Stimulated activated CD8-positive, alpha-beta memory T cell treated with anti-CD3 and anti-CD28 coated beads, Interleukin-7, amount 100 ng/mL, for 48 hours (primary cell): ENCODE data around the gene PEBP1.

Source experiments
- DNase-seq, 2 donors: peaks; one replicate each; pipeline ENCODE4 v3.0.0-alpha.2; 2020; ENCODE audit warnings: low read depth in 1 of 2; ENCODE audit errors: extremely low read depth in 1 of 2

Gene PEBP1

DNA sequence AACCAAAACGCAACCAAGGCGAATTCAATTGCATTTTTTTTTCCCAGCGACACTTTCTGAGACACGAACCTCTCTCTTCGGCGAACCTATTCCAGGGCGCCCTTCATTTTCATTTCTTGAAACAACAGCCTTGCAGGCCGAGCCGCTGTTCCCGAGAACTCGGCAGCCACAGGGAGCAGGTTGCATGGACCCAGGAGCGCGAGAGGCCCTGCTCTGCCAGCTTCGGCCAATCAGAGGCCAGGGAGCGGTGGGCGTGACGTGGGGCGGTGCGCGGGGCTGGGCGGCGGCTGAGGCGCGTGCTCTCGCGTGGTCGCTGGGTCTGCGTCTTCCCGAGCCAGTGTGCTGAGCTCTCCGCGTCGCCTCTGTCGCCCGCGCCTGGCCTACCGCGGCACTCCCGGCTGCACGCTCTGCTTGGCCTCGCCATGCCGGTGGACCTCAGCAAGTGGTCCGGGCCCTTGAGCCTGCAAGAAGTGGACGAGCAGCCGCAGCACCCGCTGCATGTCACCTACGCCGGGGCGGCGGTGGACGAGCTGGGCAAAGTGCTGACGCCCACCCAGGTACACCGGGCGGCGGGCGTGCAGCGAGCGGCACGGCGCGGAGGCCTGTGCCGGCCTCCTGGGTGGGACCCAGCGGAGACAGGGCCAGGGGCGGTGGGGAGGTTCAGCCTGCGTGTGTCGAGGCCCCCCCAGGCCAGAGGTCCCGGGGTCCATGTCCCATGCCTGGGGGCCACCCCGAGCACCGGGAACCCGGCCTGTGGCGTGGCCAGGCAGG lies at the start of gene PEBP1:
TSS of gene PEBP1 (plus strand) at position 337 of the 771 bp plus-strand sequence. CDS start at position 423, 86 bp downstream.
- peak; percentile 88 to 90 for DNase-seq

DNA sequence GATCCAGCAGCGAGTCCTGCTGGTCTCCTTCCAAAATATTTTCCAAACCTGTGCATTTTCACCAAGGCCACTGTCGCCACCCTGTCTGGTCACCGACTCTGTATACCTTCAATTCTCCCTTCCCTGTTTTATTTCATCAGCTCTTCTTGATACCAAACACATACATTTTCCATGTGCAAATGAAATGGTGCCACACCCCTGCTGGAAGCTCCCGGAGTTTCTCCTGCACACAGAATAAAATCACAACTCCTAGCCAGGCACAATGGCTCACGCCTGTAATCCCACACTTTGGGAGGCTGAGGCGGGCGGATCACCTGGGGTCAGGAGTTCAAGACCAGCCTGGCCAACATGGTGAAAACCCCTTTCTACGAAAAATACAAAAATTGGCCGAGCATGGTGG lies 46.1 kb upstream of the PEBP1 start:
- no peak for DNase-seq

DNA sequence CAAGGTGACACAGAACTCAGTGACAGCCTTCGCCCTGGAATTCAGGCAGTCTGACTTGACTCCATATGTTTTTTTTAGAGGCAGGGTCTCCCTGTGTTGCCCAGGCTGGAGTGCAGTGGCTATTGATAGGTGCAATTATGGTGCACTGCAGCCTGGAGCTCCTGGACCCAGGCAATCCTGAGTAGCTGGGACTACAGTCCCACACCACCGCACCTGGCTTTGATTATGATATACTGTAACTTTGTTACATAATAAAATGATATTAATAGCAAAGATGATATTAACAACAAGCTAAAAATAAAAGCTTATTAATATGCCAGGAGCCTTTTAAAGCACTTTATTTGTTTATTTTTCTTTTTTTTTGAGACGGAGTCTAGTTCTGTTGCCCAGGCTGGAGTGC lies 41.9 kb upstream of the PEBP1 start:
- no peak for DNase-seq

DNA sequence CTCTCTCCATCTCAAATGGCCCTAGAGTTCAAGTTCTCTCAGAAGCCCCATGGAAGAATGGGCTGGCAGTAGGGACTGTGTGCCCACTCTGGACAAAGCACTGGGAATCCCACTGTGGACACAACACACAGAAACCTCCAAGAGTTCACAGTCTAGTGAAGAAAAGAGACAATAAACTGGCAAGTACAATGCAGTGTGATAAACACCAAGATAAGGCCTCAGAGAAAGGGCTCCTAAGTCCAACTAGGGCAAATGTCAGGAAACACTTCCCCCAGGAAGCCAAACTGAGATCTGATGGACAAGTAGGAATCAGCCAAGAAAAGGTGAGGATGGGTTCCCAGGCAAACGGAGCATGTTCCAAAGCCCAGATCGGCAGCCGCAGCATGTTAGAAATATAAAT lies 37.5 kb upstream of the PEBP1 start:
- no peak for DNase-seq

DNA sequence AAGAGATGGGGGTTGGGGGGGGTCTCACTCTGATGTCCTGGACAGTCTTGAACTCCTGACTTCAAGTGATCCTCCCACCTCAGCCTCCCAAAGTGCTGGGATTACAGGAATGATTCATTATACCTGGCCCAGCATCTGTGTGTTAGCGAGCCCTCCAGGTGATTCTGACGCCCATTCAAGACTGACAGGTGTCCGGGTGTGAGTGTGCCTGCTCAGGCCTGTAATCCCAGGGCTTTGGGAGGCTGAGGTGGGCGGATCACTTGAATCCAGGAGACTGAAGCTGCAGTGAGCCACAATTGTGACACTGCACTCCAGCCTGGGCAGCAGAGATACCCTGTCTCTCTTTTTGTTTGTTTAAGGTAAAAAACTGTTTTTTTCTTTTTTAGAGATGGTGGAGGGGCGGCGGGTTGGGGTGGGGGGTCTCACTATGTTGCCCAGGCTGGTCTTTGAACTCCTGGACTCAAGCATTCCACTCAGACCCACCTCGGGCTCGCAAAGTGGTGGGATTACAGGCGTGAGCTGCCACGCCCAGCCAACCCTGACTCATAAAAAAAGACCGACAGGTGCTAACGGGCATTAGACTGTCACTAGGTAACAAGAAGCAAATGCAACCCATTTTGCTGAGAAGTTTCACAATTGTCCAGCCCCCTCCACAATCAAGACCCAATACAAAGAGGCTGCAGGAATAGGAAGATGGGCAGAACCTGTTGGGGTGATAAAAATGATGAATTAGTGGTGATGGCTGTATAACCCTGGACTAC lies 36.8 kb upstream of the PEBP1 start:
- no peak for DNase-seq

DNA sequence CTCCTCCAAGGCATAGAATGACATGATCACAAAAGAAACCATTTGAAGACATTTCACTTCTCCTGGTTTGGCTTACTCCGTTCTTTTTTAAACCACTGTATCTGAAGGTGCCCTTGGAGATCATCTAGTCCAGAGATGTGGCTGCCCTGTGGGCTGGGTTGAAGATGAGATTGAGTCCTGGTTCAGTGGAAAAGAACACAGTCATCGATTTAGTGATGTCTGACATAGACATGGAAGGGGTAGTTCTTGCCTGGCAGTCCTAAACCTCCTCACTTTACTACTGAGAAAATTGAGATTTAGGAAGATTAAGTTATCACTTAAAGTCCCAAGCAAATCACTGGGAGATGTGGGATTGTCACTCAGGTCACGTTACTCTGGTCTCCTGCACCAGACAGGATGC lies 34.9 kb upstream of the PEBP1 start:
- no peak for DNase-seq

DNA sequence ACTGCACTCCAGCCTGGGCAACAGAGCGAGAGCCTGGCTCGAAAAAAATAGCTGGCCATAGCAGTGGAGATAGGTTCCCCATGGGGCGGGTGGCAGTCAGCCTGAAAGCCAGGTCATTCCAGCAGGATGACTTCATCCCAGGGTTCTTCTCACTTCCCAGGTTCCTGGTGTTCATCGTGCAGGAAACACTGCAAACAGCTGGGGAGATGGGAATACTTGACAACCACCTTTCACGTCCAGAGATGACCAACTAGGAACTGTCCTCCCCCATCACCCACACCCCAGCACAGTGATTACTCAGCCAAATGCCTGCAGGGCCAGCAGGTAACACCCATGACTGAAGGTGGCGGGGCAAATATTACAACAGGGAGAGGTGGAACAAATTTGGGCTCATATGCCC lies 33.9 kb upstream of the PEBP1 start:
- DNase-seq, result no peak

DNA sequence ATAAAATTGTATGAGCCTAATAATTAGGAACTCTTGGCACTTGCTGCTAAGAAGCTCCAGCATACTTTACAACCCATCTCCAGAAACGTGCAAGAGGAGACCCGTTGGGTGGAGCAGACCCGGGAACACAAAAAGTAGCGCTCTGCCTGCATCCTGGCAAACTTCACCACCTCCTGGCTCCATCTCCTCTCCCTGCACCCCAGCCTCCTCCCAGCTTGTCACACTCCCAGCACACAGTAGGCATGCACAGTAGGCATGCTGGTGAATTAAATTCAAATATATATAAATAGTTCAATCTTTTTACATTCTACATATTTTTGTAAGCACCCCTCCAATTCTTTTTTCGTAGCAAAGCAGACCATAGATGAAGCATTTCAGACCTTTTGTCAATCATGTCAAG lies 33.3 kb upstream of the PEBP1 start:
- DNase-seq, result no peak

DNA sequence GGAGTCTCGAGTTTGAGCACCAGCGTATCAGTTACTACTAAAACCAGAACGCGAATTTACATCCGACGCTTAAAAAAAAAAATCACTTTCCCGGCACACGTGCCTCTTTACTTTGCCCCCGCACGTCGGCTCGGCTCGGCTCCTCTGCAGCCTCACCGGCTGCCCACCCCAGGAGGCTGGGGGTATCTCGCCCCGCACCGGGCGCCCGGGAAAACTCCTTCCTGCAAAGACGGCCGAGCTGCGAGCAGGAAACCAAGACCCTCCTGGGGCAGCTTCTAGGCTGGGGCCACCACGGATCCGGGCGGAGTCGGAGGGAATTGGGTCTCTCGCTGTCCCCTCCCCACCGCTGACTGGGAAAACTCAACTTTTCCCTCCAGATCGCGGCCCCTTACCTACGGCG lies 32.7 kb upstream of the PEBP1 start:
- no peak for DNase-seq

DNA sequence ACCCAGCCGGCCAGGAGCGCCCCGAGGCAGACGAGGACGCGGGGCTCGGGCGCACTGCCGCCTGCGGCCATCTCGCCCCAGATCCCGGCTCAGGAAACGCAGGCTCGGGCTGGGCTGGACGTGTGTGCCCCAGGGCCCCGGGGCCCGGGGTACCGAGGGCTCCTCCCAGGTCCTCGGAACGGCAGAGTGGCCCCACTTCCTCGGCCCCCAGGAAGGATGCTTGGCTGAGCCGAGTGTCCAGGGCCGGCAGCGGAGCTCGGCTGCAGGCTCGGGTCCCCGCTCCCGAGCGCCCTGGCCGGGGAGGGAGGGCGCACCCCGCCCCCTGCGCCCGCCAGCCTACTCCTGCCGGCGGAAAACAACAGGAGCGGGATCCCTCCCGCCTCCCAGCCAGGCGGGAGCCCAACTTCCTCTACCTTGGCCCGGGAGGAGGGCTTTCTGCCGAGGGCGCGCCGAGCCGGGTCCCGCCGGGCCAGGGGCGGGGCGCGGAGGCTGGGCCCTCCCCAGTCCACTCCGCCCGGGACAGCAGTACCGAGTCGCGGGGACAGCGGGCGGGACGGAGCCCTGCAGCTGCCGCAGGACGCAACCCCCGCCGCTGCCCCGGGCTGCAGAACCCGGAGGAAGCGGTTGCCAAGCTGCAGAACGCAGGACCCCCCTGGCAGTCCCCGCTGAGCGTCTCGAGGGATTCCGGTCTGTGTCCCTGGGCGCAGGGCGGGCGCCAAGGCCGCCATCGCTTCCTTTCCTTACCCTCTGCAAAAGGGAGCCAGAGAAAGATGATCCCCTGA lies 32.1 kb upstream of the PEBP1 start, which contains the start of gene VSIG10:
TSS of gene VSIG10 (minus strand) at position 411 of the 782 bp plus-strand sequence. CDS start at position 71, 340 bp downstream.
- peak in 1 of 2 donors; percentile 1 for DNase-seq

DNA sequence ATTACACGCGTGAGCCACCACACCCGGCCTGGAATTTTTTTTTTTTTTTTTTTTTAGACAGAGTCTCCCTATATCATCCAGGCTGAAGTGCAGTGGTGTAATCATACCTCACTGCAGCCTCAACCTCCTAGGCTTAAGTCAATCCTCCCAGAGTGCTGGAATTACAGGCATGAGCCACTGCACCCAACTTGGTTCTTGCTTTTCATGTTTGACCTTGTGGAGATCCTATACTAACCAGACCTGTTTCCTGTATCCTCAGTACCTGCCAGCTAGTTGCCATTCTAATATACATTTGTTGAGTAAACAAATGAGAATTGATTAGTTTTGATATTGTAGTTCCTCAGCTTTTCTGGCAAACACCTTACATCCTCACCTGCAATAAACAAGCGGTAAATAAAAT lies 28.9 kb upstream of the PEBP1 start:
- DNase-seq, result no peak

DNA sequence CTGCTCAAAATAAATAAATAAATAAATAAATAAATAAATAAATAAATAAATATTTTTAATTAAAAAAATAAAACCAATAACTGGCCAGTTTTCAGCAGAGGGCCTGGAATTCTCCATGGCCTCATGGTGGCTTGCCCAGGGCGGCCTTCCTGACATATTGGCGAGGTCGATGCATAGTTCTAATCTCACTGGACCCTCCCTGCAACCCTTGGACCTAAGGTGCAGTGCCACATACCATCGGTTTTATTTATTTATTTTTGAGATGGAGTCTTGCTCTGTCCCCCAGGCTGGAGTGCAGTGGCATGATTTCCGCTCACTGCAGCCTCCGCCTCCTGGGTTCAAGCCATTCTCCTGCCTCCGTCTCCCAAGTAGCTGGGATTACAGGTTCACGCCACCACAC lies 28.2 kb upstream of the PEBP1 start:
- DNase-seq, result no peak

DNA sequence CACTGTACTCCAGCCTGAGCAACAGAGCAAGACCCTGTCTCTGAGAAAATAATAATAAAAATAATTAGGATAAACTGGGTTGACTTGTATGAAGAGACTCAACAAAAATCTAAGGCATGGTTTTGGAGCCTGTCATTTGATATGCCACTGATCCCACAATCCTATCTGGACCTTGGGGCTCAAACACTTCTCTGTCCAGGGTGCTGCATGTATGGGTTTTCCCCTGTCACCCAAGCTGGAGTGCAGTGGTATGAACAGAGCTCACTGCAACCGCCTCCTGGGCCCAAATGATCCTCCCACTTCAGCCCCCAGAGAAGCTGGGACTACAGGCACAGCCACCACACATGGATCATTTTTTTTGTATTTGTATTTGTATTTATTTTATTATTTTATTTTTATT lies 26.8 kb upstream of the PEBP1 start:
- DNase-seq, result no peak

DNA sequence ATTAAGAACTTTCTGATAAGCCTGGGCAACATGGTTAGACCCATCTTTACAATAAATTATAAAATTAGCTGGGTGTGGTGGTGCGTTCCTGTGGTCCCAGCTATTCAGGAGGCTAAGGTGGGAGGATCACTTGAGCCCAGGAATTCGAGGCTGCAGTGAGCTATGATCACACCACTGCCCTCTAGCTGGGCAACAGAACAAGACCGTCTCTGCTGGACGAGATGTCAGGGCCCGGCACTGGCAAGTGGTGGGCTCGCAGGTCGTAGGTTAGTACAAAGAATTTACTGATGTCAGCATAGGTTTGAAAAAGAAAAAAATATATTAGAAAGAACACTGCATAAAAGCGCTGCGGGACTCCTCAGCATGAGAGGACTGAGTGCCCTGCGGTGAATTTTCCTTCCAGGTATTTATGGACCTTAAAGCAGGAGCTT lies 16.5 kb upstream of the PEBP1 start:
- no peak for DNase-seq

DNA sequence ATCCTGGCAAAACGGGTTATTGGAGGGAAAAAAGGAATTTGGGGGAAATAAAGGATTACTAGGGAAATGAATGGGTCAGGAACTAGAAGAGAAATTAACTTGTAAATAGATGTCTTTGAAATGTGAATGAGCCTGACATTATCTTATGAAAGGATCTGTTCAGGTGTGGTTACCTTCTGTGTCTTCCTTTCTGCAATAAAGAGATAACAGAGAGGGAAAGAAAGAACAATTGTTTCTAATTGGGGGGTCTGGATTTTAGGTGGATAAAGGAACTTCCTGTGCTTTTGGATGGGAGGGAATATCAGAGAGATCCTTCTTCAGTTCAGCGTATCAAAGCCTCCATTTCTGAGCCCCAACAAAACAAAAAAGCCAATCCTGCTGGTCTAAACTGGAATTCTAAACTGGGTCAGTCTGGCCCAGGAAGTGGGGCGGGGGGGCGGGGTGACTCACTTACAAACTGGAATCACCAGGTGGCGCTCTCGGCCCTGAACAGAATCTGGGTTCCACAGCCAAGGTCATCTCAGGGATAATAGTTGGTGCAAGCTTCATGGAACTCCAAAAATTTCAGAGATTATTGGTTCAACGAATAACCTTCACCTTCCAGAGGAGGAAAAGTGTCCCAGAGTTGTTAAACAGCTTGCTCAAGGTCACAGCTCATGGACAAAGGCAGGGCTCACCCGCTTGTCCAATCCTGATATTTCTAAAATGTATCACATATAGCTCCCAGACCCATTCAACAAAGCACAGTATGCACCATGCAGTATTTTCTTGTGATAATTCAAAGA lies 15.2 kb upstream of the PEBP1 start:
- peak; percentile 11 to 18 for DNase-seq

DNA sequence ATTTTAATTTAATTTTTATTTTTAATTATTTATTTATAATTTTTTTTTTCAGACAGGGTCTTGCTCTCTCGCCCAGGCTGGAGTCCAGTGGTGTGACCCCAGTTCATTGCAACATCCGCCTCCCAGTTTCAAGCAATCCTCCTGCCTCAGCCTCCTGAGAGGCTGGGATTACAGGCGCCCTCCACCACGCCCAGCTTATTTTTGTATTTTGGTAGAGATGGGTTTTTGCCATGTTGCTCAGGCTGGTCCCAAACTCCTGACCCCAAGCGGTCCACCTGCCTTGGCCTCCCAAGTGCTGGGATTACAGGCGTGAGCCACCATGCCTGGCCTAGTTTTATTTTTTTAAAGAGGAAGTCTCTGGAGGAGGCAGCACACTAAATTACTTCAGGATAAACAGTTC lies 13.7 kb upstream of the PEBP1 start:
- no peak for DNase-seq

DNA sequence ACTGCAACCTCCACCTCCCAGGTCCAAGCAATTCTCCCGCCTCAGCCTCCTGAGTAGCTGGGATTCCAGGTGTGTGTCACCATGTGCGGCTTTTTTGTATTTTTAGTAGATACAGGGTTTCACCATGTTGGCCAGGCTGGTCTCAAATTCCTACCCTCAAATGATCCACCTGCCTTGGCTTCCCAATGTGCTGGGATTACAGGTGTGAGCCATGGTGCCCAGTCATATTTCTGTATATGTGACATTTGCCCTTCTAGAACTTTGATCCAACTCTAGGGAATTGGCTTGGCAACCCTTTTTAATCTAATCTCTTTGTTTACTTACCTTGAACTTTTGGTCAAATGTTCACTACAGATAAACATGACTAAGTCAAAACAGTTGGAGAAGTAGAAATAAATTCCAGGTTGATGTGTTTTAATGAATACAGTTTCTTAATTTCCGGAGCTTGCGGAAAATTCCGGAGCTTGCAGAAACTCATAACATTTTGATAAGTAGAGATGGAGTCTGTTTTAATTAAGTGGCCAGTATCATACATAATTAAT lies 11.5 kb upstream of the PEBP1 start:
- DNase-seq, result no peak

DNA sequence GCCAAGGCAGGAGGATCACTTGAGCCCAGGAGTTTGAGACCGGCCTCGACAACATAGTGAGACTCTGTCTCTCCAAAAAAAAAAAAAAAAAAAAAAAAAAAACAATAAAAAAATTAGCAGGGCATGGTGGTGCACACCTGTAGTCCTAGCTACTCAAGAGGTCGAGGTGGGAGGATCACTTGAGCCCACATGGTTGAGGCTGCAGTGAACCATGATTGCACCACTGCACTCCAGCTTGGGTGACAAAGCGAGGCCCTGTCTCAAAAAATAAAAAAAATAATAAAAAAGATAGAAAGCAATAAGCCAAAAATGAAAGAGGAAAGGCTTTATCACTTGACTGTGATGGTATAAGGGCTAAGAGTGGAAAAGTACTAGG lies 10.2 kb upstream of the PEBP1 start:
- no peak for DNase-seq

DNA sequence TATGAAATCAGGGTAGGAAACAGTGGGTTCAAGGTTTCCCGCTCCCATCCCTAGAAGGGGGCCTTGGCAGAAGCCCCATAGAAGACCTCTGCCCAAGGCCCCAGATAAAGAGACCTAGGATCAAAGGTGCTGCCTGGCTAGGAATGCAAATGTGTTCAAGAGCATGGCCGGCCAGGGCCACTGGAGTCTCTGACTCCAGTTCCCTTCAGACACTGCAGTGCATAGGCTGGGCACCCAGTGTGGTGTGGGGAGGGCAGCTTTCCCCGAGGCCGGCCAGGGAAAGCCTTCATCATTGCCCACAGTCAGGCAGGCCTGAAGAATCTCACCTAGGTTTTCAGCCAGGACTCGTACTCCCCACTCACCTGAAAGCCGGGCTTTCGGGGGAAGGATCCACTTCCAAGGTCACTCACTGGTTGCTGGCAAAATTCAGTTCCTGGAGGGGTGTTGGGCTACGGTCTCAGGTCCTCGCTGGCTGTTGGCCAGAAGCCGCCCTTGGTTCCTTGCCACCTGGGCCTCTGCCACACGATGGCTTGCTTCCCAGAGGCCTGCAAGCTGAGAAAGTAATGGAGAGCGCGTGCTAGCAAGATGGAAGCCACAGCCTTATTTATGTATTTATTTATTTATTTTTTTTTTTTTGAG lies 9.7 kb upstream of the PEBP1 start:
- DNase-seq, result no peak

DNA sequence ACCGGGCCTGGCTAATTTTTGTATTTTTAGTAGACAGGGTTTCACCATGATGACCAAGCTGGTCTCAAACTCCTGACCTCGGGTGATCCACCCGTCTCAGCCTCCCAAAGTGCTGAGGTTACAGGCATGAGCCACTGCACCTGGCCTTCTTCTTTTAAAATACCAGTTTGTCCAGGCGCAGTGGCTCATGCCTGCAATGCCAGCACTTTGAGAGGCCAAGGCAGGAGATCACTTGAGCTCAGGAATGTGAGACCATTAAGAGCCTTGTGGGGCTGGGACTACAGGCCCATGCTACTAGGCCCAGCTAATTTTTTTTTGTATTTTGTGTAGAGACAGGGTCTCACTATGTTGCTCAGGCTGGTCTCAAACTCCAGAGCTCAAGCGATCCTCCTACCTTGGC lies 8.1 kb upstream of the PEBP1 start:
- no peak for DNase-seq
